Esophagus muscularis mucosa (tissue), 4 donors: ENCODE measurements around the gene JTB. TPM values are rescaled to one million over a fixed set of nuclear protein-coding genes. Genes with fewer than 3 reads are reported as not detected.

Experiments
- DNase-seq: peaks from one replicate; pipeline ENCODE4 v3.0.0-alpha.2; 2017; ENCODE audit errors: extremely low spot score
- H3K27ac ChIP-seq, 4 donors: fragments of 200-600 bp; sonication (generic); replicated peaks in 1 of 4; 1 replicate in 3 of 4; 2 replicates in 1 of 4; pipeline ENCODE4 v1.5.1; 2016 to 2019; ENCODE audit warnings: mild to moderate bottlenecking in 1 of 4
- H3K27me3 ChIP-seq, 4 donors: fragments of 200-600 bp; sonication (generic); one replicate each; pipeline versions ENCODE4 v1.5.1 to v1.6.0; 2016 to 2019
- H3K36me3 ChIP-seq, 4 donors: fragments of 200-600 bp; sonication (generic); one replicate each; pipeline ENCODE4 v1.5.1; 2016 to 2019
- H3K4me1 ChIP-seq, 4 donors: fragments of 200-600 bp; sonication (generic); one replicate each; pipeline ENCODE4 v1.5.1; 2016 to 2019
- H3K4me3 ChIP-seq, 4 donors: fragments of 200-600 bp; sonication (generic); 1 replicate in 2 of 4; 2 replicates in 2 of 4; pipeline ENCODE4 v1.5.1; 2016 to 2019; ENCODE audit warnings: mild to moderate bottlenecking in 4 of 4, moderate library complexity in 1 of 4
- H3K9me3 ChIP-seq, 4 donors: fragments of 200-600 bp; sonication (generic); 1 replicate in 3 of 4; 2 replicates in 1 of 4; pipeline ENCODE4 v1.5.1; 2016 to 2019
- CTCF ChIP-seq, 3 experiments: fragments of 200-600 bp in 2 of 3; fragments of 450-650 bp in 1 of 3; sonication (generic) in 2 of 3; IDR thresholded peaks; one replicate each; pipeline ENCODE4 v1.5.1; 2017 to 2019; ENCODE audit warnings: antibody characterized with exemption in 3 of 3, mild to moderate bottlenecking in 2 of 3, moderate library complexity in 1 of 3
- EP300 ChIP-seq: sonication (generic); formaldehyde crosslinking; IDR thresholded peaks from one replicate; pipeline ENCODE4 v1.6.1; 2017; ENCODE audit warnings: antibody characterized with exemption
- POLR2A ChIP-seq: fragments of 450-650 bp; IDR thresholded peaks from one replicate; pipeline ENCODE4 v1.6.1; 2017; ENCODE audit warnings: antibody characterized with exemption, moderate library complexity, mild to moderate bottlenecking, low read depth
- POLR2AphosphoS5 ChIP-seq, 2 donors: sonication (generic); formaldehyde crosslinking; IDR thresholded peaks; one replicate each; pipeline ENCODE4 v1.6.1; 2017; ENCODE audit warnings: antibody characterized with exemption in 2 of 2
- WGBS: methylation state at CpG from one replicate; pipeline ENCODE4 v1.1.5; 2018; 5-methylcytosine and 5-hydroxymethylcytosine counted together
- intact Hi-C: fragments of 100-400 bp; cut with DNase I; formaldehyde crosslinking; loops from one replicate; pipeline ENCODE4 v1.15.1; 2023
- total RNA-seq, 4 donors: library from RNA; depleted of rRNA; stranded (reverse); fragments of >200 nt; gene quantifications; one replicate each; pipeline versions ENCODE4 v1.1.0 to v1.2.1, GENCODE V29; 2016

The JTB gene
- total RNA-seq, 4 donors from 2014 or later: 175 to 238 (median 216) TPM

- H3K27me3 ChIP-seq: no peaks in the 10 kb centered on the region
- intact Hi-C loops: no loop called here
- H3K4me1 ChIP-seq: peaks cover 22 to 44% (median 42%) of the 10 kb centered on the region in 4 donors
- H3K9me3 ChIP-seq: no peaks in the 10 kb centered on the region
- H3K27ac ChIP-seq: peak overlapping the region in 3 of 4 donors; percentile 89 to 92 (median 90)
- H3K4me3 ChIP-seq: peak overlapping the region; percentile 57 to 69 (median 66)
- no peak for TF ChIP-seq EP300
- no peak for TF ChIP-seq POLR2AphosphoS5 (IDR thresholded peaks at IDR 0.05)
- no peak for TF ChIP-seq POLR2A
- TF ChIP-seq CTCF (IDR thresholded peaks at IDR 0.05): no peak
- WGBS: 7% methylated on average over 12 of the region's 13 CpGs
- no peak for DNase-seq
- peaks cover 0 to 7% (median 6%) of the 10 kb centered on the region in 4 donors for H3K36me3 ChIP-seq
These were observed 9.1 kb downstream of the JTB start for GRCh38 chr1:153968408-153968807.

GRCh38 chr1:153968000-153968363, 9.5 kb downstream of the JTB start:
- Histone ChIP-seq H3K4me3 (peak overlapping the region; percentile 57 to 69 (median 66)), H3K9me3 (no peaks in the 10 kb centered on the region), H3K4me1 (peaks cover 22 to 45% (median 43%) of the 10 kb centered on the region in 4 donors), H3K27me3 (no peaks in the 10 kb centered on the region), H3K27ac (peak overlapping the region; percentile 89 to 92 (median 90)), H3K36me3 (peaks cover 0 to 3% (median 2%) of the 10 kb centered on the region in 4 donors)
- intact Hi-C loops: no loop called here
- no peak for DNase-seq
- no peak for TF ChIP-seq EP300
- no peak for TF ChIP-seq POLR2A
- no peak for TF ChIP-seq POLR2AphosphoS5 (IDR thresholded peaks at IDR 0.05)
- no peak for TF ChIP-seq CTCF (IDR thresholded peaks at IDR 0.05)
- WGBS: 0% methylated on average over 7 of the region's 8 CpGs

- H3K27me3 ChIP-seq: no peaks in the 10 kb centered on the region
- H3K27ac ChIP-seq: peak within 1 kb of the TSS; percentile 89 to 92 (median 90)
- intact Hi-C loops: no loop called here
- no peaks in the 10 kb centered on the region for H3K9me3 ChIP-seq
- H3K36me3 ChIP-seq: no peaks in the 10 kb centered on the region
- H3K4me1 ChIP-seq: peaks cover 28 to 51% (median 48%) of the 10 kb centered on the region in 4 donors
- DNase-seq: peak; percentile 98
- peak within 1 kb of the TSS; percentile 57 to 69 (median 66) for H3K4me3 ChIP-seq
- TF ChIP-seq CTCF (IDR thresholded peaks at IDR 0.05) (peak; percentile 31 to 49 (median 37)), POLR2AphosphoS5 (IDR thresholded peaks at IDR 0.05) (peak; percentile 94 to 95), POLR2A (no peak)
- 0% methylated on average over 34 of the region's 60 CpGs for WGBS
These were observed 10.1 kb downstream of the JTB start, which contains the start of gene CREB3L4 for GRCh38 chr1:153967107-153967999. Gene CREB3L4 (plus strand): TSS chr1:153967902. CDS start chr1:153968526, 624 bp downstream.

- Histone ChIP-seq H3K27me3 (no peaks in the 10 kb centered on the region), H3K4me1 (peaks cover 54 to 78% (median 72%) of the 10 kb centered on the region in 4 donors), H3K36me3 (peaks cover 0 to 21% (median 19%) of the 10 kb centered on the region in 4 donors), H3K4me3 (peak overlapping the region; percentile 68 to 92 (median 74)), H3K9me3 (no peaks in the 10 kb centered on the region), H3K27ac (peak overlapping the region; percentile 94 to 96 (median 95))
- intact Hi-C loops: no loop called here
- no peak for DNase-seq
- 0% methylated on average over 16 of the region's 22 CpGs for WGBS
- TF ChIP-seq POLR2A (peak; percentile 19), CTCF (IDR thresholded peaks at IDR 0.05) (no peak)
These were observed 13.6 kb downstream of the JTB start for GRCh38 chr1:153963850-153964331.
